ENCODE results near the gene FCAR.
"Not testable (repeated sequence)": the region's sequence is repeated elsewhere in the genome, so short reads cannot be mapped to it uniquely, and the experiment has no call there.

FCAR gene

DNA sequence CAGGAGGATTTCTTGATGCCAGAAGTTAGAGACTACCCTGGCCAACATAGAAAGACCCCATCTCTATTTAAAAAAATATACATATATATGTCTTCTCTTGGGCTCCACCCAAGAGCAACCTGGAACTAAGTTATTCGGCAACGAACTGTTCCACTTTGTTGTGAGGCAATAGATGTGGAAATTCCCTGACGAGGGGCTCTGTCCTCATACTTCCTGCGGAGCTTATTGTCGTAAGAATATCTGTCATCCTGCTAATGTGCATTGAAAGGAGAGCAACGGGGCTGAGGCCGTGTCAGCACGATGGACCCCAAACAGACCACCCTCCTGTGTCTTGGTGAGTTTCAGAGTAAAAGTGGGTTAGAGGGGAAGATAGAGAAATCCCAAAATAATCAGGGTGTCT, at the start of gene FCAR:
Gene FCAR (plus strand): TSS at position 246 of the 400 bp plus-strand sequence. CDS start 55 bp downstream, at position 301.
- no peak for DNase-seq

DNA sequence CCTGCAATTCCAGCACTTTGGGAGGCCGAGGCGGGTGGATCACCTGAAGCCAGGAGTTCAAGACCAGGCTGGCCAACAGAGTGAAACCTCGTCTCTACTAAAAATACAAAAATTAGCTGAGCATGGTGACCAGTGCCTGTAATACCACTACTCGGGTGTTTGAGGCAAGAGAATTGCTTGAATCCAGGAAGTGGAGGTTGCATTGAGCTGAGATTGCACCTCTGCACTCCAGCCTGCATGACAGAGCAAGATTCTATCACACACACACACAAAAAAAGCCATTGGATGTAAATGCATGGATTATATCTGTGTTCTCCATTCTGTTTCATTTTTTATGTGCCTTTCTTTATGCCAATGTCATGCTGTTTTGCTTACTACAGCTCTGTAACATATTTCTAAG, 49.6 kb upstream of the FCAR start:
- DNase-seq: not testable (repeated sequence)

DNA sequence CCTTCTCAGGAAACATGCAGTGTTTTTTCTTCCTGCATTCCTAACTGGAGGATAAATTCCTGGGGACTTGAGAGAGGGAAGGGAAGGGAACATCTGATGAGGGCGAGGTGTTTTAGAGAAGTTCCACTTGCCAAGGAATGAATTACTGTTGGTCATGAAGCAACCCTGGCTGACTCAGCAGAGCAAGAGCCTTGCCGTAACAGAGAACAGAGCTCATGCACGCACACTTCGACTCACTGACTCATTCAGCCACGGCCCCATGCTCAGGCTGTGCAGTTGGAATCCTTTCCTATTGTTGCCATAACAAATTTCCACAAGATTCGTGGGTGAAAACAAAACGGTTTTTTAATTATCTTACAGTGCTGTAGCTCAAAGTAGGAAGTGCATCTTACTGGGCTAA, 48.7 kb upstream of the FCAR start:
- not testable (repeated sequence) for DNase-seq

DNA sequence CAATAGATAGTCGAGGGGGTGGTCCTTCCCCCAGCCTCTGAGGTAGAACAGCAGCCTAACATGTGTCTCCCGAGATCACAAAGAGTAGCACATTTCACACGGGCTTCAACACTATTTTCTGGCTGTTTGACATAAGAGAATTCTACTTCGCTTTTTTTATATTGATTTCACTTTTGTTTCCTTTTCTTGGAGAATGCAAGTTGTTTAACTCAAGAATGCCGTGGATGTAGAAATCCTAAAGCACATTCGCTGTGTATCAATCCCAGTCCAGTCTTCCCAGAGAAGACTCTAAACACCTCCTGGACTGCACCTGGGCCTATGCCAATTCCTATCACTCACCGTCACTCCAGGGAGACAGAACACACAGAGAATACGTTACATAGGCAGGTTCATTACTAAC, 46.0 kb upstream of the FCAR start:
- DNase-seq: not testable (repeated sequence)

DNA sequence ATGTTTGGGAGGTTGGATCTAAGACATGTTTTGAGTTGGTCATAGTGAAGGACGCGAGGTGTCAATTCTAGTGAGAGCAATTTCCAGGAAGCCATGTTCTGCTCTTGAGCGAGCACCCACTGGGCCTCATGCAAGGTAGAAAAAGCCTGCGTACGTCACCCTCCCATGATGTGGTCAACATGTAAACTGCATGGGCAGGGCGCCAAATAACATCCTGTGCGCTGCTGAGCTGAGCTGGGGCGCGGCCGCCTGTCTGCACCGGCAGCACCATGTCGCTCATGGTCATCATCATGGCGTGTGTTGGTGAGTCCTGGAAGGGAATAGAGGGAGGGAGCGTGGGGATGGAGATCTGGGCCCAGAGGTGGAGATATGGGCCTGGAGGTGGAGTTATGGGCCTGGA, 41.5 kb upstream of the FCAR start, which contains the start of gene KIR2DS4:
Gene KIR2DS4 (plus strand): TSS at position 181 of the 400 bp plus-strand sequence.
- not testable (repeated sequence) for DNase-seq

DNA sequence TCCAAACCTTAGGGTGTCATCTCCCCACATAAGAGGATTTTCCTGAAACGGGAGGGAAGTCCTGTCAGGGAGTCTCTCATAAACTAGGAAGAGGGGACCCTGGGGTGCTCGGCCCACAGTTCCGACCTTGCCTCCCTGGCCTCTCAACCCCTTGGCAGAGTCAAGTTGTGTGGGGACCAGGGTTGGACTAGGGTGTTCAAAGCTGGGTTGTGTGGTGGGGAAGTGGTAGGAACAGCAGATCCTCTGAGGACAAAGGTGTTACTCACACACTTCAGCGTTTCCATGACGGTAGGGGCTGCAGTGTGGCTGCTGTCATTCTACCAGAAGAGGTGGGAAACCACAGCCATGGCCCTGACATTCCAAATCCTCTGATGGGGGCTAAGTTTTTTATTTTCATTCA, 38.9 kb upstream of the FCAR start:
- DNase-seq: not testable (repeated sequence)

DNA sequence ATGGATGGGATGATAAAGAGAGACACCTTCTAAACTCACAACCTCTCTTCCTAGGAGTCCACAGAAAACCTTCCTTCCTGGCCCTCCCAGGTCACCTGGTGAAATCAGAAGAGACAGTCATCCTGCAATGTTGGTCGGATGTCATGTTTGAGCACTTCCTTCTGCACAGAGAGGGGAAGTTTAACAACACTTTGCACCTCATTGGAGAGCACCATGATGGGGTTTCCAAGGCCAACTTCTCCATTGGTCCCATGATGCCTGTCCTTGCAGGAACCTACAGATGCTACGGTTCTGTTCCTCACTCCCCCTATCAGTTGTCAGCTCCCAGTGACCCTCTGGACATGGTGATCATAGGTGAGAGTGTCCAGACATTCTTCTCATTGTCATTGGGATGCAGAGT, 36.5 kb upstream of the FCAR start:
- DNase-seq: not testable (repeated sequence)

DNA sequence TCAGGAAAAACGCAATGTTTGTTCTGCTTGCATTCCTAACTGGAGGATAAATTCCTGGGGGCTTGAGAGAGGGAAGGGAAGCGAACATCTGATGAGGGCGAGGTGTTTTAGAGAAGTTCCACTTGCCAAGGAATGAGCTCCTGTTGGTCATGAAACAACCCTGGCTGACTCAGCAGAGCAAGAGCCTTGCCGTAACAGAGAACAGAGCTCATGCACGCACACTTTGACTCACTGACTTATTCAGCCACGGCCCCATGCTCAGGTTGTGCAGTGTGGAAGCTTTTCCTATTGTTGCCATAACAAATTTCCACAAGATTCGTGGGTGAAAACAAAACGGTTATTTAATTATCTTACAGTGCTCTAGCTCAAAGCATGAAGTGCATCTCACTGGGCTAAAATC, 30.9 kb upstream of the FCAR start:
- DNase-seq: not testable (repeated sequence)

DNA sequence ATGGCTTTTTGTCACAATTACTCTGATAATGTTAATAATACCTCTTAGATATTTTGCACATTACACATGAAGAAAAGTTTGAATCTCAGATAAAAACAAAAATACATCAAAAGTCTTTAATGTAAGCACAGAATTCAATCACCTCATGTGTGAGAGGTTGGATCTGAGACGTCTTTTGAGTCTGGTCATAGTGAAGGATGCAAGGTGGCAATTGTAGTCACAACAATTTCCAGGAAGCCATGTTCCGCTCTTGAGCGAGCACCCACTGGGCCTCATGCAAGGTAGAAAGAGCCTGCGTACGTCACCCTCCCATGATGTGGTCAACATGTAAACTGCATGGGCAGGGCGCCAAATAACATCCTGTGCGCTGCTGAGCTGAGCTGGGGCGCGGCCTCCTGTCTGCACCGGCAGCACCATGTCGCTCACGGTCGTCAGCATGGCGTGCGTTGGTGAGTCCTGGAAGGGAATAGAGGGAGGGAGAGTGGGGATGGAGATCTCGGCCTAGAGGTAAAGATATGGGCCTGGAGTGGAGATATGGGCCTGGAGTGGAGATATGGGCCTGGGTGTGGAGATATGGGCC, 23.9 kb upstream of the FCAR start, which contains the start of gene KIR3DL2:
Gene KIR3DL2 (plus strand): TSS at position 383 of the 580 bp plus-strand sequence. CDS start 33 bp downstream, at position 416.
- not testable (repeated sequence) for DNase-seq

DNA sequence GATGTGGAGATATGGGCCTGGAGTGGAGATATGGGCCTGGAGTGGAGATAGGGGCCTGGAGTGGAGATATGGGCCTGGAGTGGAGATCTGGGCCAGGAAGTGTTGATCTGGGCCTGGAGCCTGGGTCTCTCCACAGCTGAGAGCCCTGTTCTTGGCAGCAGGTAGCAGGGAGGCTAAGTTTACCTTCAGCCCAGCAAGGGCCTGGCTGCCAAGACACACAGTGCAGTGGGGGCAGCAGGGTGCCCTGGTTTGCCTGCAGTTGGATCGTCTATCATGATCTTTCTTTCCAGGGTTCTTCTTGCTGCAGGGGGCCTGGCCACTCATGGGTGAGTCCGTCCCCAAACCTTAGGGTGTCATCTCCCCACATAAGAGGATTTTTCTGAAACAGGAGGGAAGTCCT, 23.1 kb upstream of the FCAR start:
- DNase-seq: no peak

DNA sequence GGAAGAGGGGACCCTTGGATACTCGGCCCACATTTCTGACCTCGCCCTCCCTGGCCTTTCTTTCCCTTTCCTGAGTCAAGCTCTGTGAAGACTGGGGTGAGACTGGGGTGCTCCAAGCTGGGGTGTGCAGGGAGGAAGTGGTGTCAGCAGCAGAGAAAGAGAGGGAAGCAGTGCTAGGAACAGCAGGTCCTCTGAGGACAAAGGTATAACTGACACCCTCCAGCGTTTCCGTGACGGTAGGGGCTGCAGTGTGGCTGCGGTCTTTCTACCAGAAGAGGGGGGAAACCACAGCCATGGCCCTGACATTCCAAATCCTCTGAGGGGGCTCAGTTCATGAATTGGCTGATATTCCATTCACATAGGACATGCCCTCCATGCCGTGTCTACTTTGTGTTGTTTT, 22.7 kb upstream of the FCAR start:
- no peak for DNase-seq

DNA sequence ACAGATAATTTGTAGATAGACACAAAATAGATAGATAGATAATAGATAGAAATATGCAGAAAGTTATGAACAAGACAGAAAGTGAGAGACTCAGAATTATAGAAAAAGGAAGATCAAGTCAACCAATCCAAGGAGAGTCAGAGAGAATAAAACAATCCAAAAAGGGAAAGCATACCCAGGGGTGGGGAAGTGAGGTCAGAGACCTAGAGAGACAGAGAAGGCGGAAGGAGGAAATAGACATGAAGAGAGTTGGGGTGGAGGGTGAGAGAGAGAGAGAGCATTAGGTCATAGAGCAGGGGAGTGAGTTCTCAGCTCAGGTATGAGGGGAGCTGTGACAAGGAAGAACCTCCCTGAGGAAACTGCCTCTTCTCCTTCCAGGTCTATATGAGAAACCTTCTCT, 18.8 kb upstream of the FCAR start:
- DNase-seq: not testable (repeated sequence)

DNA sequence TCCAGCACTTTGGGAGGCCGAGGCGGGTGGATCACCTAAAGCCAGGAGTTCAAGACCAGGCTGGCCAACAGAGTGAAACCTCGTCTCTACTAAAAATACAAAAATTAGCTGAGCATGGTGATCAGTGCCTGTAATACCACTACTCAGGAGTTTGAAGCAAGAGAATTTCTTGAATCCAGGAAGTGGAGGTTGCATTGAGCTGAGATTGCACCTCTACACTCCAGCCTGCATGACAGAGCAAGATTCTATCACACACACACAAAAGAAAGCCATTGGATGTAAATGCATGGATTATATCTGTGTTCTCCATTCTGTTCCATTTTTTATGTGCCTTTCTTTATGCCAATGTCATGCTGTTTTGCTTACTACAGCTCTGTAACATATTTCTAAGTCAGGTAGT, 15.6 kb upstream of the FCAR start:
- not testable (repeated sequence) for DNase-seq

DNA sequence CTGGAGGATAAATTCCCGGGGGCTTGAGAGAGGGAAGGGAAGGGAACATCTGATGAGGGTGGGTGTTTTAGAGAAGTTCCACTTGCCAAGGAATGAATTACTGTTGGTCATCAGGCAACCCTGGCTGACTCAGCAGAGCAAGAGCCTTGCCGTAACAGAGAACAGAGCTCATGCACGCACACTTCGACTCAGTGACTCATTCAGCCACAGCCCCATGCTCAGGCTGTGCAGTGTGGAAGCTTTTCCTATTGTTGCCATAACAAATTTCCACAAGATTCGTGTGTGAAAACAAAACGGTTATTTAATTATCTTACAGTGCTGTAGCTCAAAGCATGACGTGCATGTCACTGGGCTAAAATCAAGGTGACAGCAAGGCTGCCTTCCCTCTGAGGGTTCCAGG, 14.6 kb upstream of the FCAR start:
- DNase-seq: not testable (repeated sequence)

DNA sequence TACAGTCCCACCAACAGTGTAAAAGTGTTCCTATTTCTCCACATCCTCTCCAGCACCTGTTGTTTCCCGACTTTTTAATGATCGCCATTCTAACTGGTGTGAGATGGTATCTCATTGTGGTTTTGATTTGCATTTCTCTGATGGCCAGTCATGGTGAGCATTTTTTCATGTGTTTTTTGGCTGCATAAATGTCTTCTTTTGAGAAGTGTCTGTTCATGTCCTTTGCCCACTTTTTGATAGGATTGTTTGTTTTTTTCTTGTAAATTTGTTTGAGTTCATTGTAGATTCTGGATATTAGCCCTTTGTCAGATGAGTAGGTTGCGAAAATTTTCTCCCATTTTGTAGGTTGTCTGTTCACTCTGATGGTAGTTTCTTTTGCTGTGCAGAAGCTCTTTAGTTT, 10.6 kb upstream of the FCAR start:
- not testable (repeated sequence) for DNase-seq

DNA sequence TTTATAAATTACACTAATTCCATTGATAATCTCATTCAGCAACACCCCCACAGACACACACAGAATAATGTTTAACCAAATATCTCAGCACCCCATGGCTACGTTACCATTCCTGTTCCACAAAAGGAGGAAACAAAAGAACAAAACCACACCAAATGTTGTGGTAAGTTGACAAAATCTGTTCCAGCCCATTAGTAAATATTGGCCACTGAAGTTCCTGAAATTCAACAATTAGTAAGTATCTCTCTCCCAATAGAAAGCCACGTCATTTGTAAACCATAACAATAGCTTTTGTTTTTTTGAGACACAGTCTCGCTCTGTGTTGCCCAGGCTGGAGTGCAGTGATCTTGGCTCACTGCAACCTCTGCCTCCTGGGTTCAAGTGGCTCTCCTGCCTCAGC, 2.3 kb upstream of the FCAR start:
- no peak for DNase-seq

DNA sequence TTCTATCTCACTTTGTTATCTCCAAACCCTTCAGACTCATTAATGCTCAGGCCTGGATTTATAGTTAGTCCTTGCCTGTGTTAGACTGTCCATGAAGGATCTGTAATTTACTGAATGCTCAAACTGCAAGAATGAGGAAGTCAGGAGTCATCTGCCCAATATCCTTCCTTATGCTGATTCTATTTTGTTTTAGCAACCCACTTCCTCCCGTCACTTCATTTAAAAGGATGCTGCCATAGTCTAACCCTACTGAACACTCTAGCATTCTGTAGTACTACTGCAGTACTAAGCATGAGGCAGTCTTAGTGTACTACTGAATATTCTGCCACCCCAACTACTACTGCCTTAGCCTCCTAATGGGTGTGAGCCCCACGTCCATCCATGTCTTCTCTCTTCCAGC, 1.5 kb downstream of the FCAR start:
- no peak for DNase-seq

DNA sequence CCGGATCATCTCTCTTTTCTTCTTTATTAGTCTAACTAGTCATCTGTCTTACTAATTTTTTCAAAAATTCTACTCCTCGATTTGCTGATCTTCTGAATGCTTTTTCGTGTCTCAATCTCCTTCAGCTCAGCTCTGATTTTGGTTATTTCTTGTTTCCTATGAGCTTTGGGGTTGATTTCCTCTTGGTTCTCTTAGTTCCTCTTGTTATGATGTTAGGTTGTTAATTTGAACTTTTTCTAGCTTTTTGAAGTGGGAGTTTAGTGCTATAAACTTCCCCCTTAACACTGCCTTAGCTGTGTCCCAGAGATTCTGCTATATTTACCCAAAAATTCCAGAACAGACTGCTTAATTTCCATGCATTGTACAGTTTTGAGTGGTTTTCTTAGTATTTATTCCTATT, 3.4 kb downstream of the FCAR start:
- no peak for DNase-seq

DNA sequence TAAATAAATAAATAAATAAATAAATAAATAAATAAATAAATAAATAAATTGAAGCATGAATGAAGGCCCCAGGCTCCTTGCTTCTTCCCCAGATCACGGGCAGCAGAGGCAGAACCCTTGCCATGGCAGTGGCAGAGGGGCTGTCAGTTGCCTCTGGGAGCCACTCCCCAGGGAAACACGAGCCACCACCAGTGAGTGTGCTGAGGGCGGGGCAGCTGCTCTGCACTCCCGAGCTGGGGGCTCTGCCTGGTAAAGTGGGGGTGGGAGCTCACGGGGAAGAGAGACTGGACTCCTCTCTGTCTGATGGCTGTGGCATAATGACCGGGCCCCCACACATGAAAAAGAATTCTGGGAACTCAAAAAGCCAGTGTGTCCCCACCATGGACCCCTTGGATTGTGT, 7.8 kb downstream of the FCAR start:
- no peak for DNase-seq

DNA sequence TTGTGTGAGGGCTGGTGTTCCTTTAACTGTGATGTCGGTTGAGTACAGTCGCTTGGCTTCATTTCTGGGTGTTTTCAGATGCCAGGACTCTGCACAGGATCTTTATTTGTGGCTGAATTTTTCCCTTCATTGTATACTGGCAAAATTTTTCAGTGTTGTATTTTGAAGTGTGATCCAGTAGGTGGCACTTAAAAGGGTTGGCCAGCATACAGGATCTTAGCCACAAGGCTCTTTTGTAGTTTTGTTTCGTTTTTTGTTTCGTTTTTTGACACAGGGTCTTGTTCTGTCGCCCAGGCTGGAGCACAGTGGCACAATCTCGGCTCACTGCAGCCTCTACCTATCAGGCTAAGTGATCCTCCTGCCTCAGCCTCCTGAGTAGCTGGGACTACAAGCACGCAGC, 8.7 kb downstream of the FCAR start:
- no peak for DNase-seq

DNA sequence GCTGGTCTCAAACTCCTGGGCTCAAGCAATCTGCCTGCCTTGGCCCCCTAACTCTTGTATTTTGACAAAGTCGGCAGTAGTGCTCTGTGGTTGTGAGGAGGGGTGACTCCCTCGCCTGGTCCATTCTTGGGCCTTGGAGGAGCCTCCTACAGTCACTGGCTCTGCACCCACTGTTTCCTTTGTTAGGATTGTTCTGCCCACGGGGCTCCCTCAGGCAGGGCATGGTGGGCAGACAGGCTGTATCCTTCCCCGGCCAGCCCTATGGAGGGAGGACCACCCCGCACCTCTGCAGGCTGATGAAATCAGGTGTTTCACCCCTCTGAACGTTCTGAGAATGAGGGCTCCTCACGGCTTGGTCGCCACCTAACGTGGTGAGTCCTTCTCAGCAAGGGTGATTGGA, 9.2 kb downstream of the FCAR start:
- DNase-seq: no peak

DNA sequence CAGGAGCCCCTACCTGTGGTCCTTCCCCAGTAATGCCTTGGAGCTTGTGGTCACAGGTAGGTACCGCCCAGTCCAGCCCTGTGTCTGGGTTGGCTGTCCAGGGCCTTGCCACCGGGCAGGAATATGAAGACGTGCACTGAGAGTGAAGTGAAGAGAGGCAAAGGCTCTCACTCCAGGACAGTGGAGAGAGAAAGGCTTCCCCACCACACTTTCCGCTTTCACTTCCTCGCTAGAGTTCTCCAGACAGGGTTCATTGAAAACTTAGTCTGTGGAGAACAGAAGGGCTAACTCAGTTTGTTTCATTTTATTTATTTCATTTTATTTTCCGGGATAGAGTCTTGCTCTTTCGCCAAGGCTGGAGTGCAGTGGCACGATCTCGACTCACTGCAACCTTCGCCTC, 14.2 kb downstream of the FCAR start:
- DNase-seq: no peak

DNA sequence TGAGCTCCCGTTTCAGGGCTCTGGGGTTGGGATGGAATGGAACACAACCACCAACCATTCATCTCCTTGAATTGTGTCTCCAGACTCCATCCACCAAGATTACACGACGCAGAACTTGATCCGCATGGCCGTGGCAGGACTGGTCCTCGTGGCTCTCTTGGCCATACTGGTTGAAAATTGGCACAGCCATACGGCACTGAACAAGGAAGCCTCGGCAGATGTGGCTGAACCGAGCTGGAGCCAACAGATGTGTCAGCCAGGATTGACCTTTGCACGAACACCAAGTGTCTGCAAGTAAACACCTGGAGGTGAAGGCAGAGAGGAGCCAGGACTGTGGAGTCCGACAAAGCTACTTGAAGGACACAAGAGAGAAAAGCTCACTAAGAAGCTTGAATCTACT, 15.5 kb downstream of the FCAR start:
- DNase-seq: no peak

DNA sequence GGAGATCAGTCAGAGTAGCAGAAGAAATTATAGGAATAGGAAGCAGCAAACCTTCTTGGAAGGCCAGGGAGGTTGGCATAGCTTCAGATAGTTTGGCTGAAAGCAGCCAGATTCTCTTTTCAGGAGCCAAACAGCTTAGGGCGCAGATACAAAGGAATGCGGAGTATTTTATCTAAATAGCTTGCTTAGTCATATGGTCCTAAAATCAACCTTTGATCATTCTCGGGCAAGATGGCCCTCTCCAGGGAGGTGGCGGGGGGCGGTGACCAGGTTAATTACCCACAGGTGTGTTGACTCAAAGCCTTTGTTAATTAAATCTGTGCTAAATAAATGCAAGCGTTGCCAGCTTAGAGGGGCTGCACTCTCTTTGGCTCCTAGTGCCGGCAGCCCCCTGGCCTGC, 19.4 kb downstream of the FCAR start:
- DNase-seq: no peak

DNA sequence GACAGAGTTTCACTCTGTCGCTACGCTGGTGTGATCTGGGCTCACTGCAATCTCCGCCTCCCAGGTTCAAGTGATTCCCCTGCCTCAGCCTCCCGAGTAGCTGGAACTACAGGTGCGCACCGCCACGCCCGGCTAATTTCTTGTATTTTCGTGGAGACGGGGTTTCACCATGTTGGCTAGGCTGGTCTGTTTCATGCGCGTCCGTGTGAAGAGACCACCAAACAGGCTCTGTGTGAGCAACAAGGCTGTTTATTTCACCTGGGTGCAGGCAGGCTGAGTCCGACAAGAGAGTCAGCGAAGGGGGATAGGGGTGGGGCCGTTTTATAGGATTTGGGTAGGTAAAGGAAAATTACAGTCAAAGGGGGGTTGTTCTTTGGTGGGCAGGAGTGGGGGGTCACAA, 20.1 kb downstream of the FCAR start:
- not testable (repeated sequence) for DNase-seq
